GM18868 (cell line): Measurements from ENCODE around the gene RFPL3.
"Not testable (repeated sequence)": the region's sequence is repeated elsewhere in the genome, so short reads cannot be mapped to it uniquely, and the experiment has no call there.

ENCODE experiments used
- ATAC-seq: cut with Tn5 transposase; IDR thresholded peaks from one replicate; pipeline ENCODE4 v1.9.1; 2021; ENCODE audit warnings: mild to moderate bottlenecking, moderate library complexity; ENCODE audit not compliant: unreplicated experiment

RFPL3 gene

DNA sequence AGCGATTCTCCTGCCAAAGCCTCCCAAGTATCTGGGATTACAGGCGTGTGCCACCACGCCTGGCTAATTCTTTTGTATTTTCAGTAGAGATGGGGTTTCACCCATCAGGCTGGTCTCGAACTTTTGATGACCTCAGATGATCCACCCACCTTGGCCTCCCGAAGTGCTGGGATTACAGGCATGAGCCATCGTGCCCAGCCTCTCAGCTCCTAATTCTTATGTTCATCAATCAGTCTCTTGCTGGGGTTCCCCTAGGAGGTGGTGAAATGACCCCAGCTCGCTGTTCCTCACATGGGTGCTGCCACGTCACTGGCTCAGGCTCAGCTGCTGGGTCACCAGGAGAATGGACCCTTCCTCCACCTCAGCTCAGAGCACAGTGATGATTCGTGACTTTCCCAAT is at the start of gene RFPL3:
Gene RFPL3, plus strand, starts transcription at position 301 of the 400 bp plus-strand sequence. CDS start 205 bp downstream, outside the sequence.
- ATAC-seq: not testable (repeated sequence)

- no peak for ATAC-seq
Measured at GRCh38 chr22:32308191-32308590, 49.5 kb upstream of the RFPL3 start.

DNA sequence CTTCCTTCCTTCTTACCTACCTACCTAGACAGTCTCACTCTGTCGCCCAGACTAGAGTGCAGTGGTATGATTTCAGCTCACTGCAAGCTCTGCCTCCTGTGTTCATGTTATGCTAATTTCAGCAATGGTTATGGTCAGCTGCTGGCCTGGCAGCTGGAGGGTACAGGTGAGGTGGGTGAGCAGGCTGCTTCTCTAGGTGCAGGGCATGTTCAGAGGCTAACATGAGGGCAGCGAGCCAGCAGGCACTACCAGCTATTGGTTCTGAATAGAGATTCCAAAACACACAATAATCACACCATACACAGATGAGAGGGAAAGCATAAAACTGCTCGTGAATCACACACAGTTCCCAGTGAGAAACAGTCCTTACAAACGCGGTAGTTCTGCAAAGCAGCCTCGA is 48.7 kb upstream of the RFPL3 start:
- ATAC-seq: no peak

DNA sequence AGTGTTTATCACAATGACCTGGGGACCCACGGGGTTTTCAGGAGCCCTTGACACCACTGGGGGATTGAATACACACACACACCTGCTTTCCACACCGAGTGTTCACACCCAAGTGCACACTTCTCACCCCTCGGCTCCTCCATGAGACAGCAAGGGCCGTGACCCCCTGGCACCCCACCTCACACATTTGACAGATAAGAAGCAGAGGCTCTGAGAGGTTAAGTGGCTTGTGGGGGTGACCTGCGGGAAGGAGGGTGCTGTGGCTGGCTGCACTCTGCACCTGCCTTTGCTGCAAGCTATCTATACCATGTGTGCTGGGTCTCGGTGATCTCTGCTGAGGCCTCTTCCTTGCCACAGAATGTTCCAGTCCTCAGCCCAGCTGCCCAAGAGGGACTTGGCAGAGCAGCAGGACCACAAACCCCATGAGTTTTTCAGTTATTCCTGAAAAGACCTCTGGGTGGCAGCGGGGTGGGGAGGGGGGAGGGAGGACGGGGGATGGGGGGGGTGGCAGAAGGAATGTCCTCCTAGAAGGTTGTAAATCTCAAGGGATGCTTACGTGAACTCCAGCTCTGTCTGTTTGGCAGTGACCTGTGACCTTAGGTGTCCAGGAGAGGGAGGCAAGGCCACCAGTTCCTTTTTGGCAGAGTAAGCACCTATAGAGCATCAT is 47.9 kb upstream of the RFPL3 start:
- ATAC-seq: no peak

DNA sequence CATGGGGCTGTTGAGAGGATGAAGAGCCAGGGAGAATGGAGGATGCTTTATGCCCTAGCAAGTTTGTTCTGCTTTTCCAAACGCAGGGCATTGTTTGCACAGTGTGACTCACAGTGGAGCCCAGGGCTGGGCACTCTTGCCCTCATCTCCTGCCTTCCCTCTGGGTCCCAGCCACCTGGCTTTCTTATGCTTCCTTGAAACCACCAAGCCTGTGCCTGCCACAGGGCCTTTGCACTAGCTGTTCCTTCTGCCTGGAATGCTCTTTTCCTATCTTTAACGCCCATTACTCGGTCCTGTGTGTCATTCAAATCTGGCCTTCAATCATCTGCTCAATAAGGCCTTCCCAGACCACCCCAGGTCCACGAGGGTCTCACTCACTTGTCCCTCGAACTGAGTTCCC is 46.9 kb upstream of the RFPL3 start:
- no peak for ATAC-seq

DNA sequence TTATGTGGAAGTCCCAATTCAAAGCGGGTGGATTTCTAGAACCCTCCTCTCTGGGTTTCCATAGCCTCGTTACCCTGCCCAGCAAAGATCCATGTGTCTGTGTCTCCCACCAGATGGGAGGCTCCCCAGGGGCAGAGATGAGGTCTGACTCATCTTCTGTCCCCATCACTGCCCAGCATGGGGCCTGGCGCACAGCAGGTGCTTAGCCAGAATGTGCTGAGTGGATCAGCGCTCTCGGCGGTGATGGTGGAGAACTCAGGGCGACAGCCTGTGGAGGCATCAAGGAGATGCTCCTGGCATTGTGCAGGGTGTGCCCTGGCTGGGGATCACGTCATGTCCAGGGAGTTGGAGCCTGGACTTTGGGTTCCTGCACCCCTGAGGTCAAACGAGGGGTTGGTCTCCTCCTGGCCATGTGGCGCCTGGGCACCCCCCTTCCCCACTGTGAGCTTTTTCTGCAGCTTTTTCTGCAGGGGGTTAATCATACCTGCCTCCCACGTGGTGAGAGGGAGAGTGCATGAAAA is 46.1 kb upstream of the RFPL3 start:
- ATAC-seq: no peak

- ATAC-seq: no peak
Measured at GRCh38 chr22:32312748-32313147, 44.9 kb upstream of the RFPL3 start.

DNA sequence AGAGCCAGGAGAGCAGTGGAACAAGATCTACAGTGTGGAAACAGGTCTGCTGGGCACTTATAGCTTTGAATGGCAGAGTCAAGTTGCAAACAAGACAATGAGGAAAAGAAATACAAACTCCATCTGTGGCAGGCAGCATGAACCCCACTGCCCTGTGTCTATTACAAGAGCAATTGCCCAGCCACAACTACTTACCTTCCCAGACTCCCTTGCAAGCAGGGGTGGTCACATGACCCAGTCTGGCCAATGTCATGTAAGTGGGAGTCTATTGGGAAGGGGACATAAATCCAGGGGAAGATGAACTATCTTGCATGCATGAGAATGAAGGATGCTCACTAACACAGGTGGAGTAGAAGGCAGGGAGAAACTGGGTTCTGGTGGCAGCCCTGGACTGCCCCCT is 44.1 kb upstream of the RFPL3 start:
- no peak for ATAC-seq

GRCh38 chr22:32317524-32317923 is 40.1 kb upstream of the RFPL3 start:
- no peak for ATAC-seq

DNA sequence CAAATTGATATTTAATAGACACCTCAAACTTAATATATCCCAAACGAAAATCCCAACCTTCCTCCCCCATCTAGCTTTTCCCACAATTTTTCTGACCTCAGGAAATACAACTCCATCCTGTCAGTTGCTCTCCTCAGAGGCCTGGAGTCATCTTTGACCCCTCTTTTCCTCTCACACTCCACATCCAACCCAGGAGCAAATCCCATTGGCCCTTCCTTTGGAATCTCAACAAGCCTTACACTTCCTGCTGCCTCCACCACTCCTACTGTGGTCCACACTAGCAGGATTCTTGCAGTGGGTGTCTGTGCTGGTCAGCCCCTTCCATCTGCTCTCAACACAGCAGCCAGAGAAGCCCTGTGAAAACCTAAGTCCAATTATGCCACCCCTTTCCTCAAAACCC is 39.3 kb upstream of the RFPL3 start:
- ATAC-seq: no peak

DNA sequence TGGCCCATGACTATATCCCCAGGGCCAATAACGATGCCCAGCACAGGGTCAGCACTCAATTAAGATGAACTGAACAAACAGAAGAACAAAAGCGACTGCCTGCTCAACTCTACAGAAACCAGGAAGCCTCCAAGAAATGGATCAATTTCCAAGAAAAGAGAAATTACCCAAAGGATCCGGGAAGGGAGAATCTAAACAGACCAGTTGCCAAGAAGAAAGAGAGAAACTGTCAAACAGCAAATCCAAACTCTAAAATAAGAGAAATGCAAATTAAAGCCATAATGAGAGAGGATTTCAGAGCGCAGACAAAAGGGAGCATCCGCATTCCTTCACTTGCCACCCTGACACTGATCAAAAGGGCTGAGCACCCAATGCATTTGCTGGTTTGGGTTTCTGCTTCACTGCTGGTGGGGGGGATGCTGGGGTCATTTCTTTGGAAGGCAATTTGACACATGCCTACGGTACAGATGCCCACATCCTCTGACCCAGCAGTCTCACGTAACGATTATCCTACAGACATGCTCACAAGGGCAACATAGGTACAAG is 37.7 kb upstream of the RFPL3 start:
- no peak for ATAC-seq

- no peak for ATAC-seq
Measured at GRCh38 chr22:32322986-32323385, 34.7 kb upstream of the RFPL3 start.

DNA sequence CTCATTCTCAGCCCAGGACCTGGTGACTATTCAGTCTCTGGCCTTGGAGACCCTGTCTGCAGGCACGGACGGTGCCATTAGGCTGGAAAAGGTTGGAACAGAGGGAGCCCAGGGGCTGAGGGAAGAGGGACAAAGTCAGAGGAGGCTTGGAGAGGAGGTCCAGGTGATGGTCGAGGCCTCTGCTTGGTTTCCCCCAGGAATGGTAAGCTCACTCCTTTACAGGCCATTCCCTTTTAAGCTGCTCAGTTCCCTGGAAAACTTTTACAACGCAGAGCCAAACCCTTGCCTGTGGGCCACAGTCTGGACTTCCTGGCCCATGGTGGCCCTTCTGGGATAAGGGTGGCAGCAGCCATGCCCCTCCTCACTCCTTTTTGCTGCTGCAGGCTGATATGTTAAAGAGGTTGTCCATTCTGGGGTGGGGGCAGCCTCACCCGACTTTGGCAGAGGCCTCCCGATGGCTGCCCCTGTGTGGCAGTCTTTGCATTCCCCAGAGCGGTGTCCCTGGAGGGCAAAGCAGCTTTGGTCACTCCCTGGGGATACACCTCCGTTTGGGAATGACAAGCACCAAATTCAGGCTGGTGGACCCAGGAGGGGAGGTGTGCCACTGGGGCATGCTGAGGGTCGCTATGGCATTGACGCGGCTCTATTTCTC is 34.0 kb upstream of the RFPL3 start:
- no peak for ATAC-seq

GRCh38 chr22:32324505-32325415 is 32.9 kb upstream of the RFPL3 start:
- no peak for ATAC-seq

- ATAC-seq: no peak
Measured at GRCh38 chr22:32325416-32325801, 32.3 kb upstream of the RFPL3 start.

DNA sequence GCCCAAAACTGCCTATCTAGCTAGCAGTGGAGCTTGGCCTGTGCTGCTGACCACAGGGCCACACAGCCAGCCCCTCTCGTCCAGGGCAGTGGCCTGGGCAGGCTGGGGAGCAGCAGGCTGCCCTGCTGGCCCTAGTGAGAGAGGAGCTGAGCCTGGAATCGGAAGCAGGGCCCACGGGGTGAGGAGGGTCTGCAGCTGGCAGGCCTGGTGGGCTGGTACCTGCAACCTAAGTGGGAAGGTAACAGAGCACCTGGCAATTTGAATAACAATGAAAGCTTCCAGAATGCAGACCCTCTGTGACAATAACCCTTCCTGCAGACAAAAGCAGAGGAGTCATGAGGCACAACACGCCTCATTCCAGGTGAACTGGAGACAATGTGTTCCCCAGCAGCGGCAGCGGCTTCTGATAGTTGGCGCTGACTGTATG is 31.8 kb upstream of the RFPL3 start:
- ATAC-seq: no peak

DNA sequence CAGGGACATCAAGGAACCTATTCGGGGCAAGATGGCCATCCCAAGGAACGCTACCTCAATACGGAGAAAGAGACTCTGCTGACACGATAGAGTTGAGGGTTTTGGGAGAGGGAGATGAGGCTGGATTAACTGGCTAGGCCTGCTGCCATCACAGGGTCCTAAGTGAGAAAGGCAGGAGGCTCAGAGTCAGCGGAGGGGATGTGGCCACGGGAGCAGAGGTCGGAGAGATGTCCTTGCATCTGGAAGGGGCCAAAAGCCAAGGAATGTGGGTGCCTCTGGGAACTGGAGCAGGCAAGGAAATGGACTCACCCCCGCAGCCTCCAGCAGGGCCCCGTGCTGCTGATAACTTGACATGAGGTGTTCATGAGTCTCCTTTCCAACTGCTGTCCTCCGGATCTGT is 31.0 kb upstream of the RFPL3 start:
- ATAC-seq: no peak

GRCh38 chr22:32327066-32327465 is 30.6 kb upstream of the RFPL3 start:
- no peak for ATAC-seq

DNA sequence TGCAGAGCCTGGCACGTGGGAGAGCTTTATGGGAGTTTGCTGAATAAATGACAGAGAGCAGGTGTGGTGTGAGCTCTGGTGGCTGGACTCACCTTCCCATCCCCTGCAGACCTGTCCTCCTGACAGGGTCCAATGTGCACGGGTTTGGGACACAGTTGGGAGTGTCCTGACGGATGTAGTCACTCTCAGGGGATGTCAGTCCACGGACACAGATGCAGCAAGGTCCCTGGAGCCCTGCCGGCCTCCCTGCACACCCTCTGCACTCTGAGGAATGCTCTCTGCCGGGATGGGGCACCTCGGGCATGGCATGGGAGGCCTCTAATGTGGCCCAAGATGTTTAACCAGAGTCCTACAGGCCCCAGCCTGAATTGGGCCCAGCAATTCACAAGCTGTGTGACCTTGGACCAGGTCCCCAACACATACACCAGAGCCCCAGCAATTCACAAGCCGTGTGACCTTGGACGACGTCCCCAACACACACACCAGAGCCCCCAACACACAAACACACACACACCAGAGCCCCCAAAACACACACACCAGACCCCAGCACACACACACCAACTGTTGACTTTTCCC is 30.0 kb upstream of the RFPL3 start:
- ATAC-seq: no peak

GRCh38 chr22:32328306-32329201 is 29.1 kb upstream of the RFPL3 start:
- ATAC-seq: no peak
